IPS-20b (cell line): ENCODE measurements around the gene SMIM38.

Experiments used
- H3K27ac ChIP-seq: one replicate; pipeline ENCODE4 v1.5.1; 2013; ENCODE audit warnings: low read length
- H3K27me3 ChIP-seq: 2 replicates; pipeline ENCODE4 v1.6.1; 2013; ENCODE audit warnings: mild to moderate bottlenecking, low read length, inconsistent platforms; ENCODE audit not compliant: insufficient read depth
- H3K36me3 ChIP-seq: 2 replicates; pipeline ENCODE4 v1.6.1; 2013; ENCODE audit warnings: low read depth, mild to moderate bottlenecking, inconsistent platforms, low read length, moderate library complexity; ENCODE audit not compliant: insufficient read depth
- H3K4me1 ChIP-seq: 2 replicates; pipeline ENCODE4 v1.6.1; 2013; ENCODE audit warnings: mild to moderate bottlenecking, control low read depth, inconsistent platforms, low read length, moderate library complexity; ENCODE audit not compliant: insufficient read depth
- H3K4me3 ChIP-seq: 2 replicates; pipeline ENCODE4 v1.5.1; 2013; ENCODE audit warnings: mild to moderate bottlenecking, low read length, inconsistent platforms
- H3K9ac ChIP-seq: 2 replicates; pipeline ENCODE4 v1.6.1; 2013; ENCODE audit warnings: low read depth, mild to moderate bottlenecking, inconsistent platforms, low read length, moderate library complexity
- H3K9me3 ChIP-seq: 2 replicates; pipeline ENCODE4 v1.6.1; 2013; ENCODE audit warnings: mild to moderate bottlenecking, low read depth, low read length, inconsistent platforms; ENCODE audit not compliant: insufficient read depth

SMIM38 gene

DNA sequence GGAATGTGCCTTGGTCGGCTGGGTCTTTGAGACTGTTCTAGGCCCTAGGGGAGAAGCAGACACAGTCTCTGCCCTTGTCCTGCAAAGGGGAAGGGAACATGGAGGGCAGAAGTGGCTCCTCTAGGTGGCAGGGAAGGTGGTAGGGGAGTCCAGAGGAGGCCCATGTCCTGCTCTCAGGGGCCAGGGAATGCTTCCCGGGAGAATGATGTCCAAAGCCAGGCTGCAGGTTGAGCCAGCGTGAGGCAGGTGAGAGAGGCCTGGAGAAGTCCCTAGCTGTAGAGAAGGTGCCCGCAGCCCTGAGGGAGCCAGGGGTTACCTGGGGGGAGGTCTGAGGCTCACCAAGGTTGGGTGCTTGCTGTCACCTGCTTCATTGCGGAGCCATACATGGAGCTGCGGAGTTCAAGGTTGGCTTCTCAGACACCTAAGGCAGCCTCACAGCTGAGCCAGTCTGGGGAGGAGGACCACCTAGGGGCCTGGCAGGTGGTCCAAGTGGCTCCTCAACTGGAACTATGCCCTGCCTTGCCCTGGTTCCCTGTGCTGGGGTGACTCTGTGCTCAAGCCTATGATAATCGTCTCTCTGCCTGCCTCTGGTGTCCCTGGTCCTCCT is 46.1 kb downstream of the SMIM38 start:
- Histone ChIP-seq H3K36me3 (no peaks in the 10 kb centered on the region), H3K4me1 (no peaks in the 10 kb centered on the region; the same call in 1 of the 2 replicates), H3K9me3 (no peaks in the 10 kb centered on the region), H3K27me3 (no peaks in the 10 kb centered on the region), H3K9ac (no peak overlapping the region), H3K27ac (no peak overlapping the region), H3K4me3 (no peak overlapping the region)

DNA sequence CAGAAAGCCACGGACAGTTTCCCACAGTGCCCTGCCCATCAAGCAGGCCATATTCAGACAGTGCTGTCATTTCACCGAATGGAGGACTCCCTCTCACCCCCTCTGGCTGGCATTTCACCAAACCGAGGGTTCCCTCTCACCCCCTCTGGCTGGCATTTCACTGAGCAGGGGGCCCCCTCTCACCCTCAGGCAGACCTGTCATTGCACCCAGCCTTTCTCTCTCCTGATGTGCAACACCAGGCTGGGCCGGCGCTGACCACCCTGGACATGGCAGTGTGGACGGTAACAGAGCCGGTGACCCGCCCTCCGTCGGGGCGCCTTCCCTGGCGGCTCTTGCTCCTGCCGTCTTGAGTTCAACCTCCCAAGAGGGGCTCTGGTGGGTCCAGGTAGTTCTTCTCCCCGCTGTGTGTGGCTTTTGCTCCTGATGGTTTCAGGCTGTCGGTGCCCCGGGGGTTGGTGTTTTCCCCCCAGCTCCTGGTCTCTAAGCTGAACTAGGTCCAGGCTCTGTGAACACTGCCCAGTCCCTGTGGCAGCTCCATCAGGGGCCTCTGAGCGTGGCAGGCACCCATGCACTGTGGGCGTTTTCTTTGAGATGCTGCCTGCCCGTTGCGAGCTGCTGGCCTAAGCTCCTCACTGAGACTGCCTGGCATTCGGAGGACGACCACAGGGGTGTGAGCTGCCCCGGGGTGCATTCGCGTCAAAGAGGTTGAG is 46.9 kb downstream of the SMIM38 start:
- H3K9ac ChIP-seq, result no peak overlapping the region
- H3K36me3 ChIP-seq, result no peaks in the 10 kb centered on the region
- no peak overlapping the region for H3K27ac ChIP-seq
- H3K4me1 ChIP-seq, result no peaks in the 10 kb centered on the region; the same call in 1 of the 2 replicates
- no peak overlapping the region for H3K4me3 ChIP-seq
- no peaks in the 10 kb centered on the region for H3K27me3 ChIP-seq
- H3K9me3 ChIP-seq, result no peaks in the 10 kb centered on the region

DNA sequence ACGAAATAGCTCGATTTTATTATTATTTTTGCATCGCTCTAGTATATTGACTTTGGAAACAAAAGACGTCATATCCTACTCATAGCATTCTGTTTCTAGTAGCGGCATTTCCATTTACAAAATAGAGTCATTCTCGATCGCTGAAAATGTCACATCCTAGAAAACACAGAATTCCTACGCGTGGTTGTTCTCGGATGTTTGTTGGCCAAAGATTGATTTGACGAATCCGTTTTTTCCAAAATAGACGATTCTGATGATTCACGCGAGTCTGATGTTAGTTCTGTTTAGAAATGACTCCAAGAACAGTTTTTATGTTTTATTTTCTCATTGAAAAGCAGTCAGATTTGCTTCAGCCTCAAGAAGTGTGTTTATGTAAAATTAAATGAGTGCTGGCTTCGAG is 47.6 kb downstream of the SMIM38 start:
- Histone ChIP-seq H3K4me1 (no peaks in the 10 kb centered on the region; the same call in 1 of the 2 replicates), H3K9ac (no peak overlapping the region), H3K27me3 (no peaks in the 10 kb centered on the region), H3K9me3 (no peaks in the 10 kb centered on the region), H3K36me3 (no peaks in the 10 kb centered on the region), H3K4me3 (no peak overlapping the region), H3K27ac (no peak overlapping the region)

DNA sequence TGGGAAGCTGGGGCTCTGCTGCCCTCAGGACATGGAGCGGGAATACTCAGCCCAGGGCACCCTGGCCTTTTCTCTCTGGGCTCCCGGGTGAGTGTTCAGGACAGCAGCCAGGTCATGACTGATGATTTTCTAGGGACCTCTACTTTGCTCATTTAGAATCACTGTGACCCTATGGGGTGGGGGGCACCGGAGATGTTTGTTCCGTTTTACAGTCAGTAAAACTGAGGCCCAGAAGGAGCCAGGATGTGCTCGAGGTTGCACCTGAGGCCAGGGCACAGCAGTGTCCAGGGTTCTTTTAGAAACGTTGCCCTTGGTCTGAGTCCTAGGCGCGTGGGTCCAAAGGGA is 48.1 kb downstream of the SMIM38 start:
- no peaks in the 10 kb centered on the region for H3K27me3 ChIP-seq
- H3K4me3 ChIP-seq, result no peak overlapping the region
- H3K4me1 ChIP-seq, result no peaks in the 10 kb centered on the region; the same call in 1 of the 2 replicates
- no peaks in the 10 kb centered on the region for H3K9me3 ChIP-seq
- no peak overlapping the region for H3K9ac ChIP-seq
- H3K36me3 ChIP-seq, result no peaks in the 10 kb centered on the region
- no peak overlapping the region for H3K27ac ChIP-seq

DNA sequence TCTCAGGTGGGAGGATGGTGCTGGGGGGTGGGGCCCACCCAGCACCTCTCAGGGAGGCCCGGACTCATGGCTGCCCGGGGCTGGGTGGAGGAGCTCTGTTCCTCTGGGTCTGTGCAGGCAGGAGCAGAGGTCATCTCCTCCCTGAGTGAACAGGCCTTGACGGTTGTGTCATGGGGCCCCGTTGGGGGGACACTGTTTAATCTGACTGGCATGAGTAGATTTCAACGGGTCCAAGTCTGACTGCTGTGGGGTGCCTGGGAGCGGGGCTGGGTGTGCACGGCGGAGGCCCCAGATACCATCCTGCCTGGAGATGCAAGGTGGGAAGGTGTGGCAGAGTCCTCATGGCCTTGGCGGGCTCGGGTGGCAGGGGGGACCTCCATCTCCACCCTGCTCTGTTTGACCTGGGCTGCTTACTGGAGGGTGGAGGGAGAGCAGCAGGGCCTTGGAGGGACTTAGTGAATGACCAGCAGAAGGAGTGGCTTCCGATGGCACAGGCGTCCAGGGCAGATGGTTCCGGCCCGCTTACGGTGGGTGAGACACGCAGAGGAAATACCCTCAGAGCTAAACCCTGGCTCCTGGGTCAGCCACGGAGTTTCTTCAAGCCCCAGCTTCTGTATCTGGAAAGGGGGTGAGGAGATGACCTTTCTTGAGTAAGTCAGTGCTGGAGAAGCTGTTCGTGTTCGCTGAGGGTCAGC is 48.7 kb downstream of the SMIM38 start:
- Histone ChIP-seq H3K27me3 (no peaks in the 10 kb centered on the region), H3K4me1 (no peaks in the 10 kb centered on the region; the same call in 1 of the 2 replicates), H3K9me3 (no peaks in the 10 kb centered on the region), H3K9ac (no peak overlapping the region), H3K4me3 (no peak overlapping the region), H3K36me3 (no peaks in the 10 kb centered on the region), H3K27ac (no peak overlapping the region)

DNA sequence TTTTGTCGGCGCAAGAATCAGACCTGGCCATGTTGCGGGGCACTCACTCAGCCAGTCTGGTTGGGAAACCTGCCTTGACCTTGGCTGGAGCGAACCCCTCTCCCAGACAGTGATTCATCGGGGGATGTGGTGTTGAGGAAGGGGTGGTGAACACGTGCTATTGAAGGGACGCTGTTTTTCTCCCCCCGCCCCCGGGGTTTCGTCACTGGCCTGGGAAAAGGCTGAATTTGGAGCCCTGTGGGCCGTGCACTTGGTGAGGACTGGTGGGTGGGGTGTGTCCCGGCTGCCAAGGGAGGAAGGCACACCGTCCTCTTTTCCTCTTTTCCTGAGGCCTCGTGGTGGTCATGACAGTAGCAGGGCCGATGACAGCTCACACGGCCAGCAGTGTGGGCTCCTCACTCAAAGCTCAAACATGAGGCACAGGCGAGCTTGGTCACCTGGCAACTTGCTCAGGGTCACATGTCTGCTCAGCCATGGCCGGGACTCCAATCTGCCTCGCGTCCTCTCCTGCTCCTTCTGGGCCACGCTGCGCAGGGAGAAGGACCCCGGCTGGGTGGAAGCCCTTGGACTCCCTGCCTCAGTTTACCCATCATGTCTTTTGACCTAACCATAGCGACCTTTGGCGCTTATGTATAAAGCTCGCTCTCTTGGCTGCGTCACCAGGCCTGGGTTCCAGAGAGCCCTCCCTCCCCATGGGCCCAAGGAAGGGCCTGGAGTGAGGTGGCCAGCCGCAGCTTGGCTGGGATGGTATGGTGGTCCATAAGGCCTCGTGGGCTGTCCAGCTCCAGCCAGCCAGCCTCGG is 49.4 kb downstream of the SMIM38 start:
- Histone ChIP-seq H3K9me3 (no peaks in the 10 kb centered on the region), H3K4me3 (no peak overlapping the region), H3K36me3 (no peaks in the 10 kb centered on the region), H3K27me3 (no peaks in the 10 kb centered on the region), H3K4me1 (no peaks in the 10 kb centered on the region; the same call in 1 of the 2 replicates), H3K9ac (no peak overlapping the region), H3K27ac (no peak overlapping the region)
